Endothelial cell (in vitro differentiated cells): ENCODE measurements around the gene TCF23. TPM values are rescaled to one million over a fixed set of nuclear protein-coding genes. Genes with fewer than 3 reads are reported as not detected.

ENCODE experiments used
- DNase-seq: peaks from one replicate; pipeline ENCODE4 v3.0.0; 2021; ENCODE audit warnings: low spot score
- H3K27ac Mint-ChIP-seq: one replicate; pipeline ENCODE4 v1.8.0; 2021; ENCODE audit warnings: mixed read lengths, inconsistent platforms; ENCODE audit not compliant: unreplicated experiment
- H3K27me3 Mint-ChIP-seq: one replicate; pipeline ENCODE4 v1.8.0; 2021; ENCODE audit warnings: mild to moderate bottlenecking, moderate library complexity, mixed read lengths, inconsistent platforms; ENCODE audit not compliant: unreplicated experiment
- H3K36me3 Mint-ChIP-seq: one replicate; pipeline ENCODE4 v1.8.0; 2021; ENCODE audit warnings: mild to moderate bottlenecking, low read depth, mixed read lengths, inconsistent platforms; ENCODE audit not compliant: unreplicated experiment
- H3K4me1 Mint-ChIP-seq: one replicate; pipeline ENCODE4 v1.8.0; 2021; ENCODE audit warnings: mild to moderate bottlenecking, mixed read lengths, inconsistent platforms; ENCODE audit not compliant: unreplicated experiment
- H3K4me3 Mint-ChIP-seq: one replicate; pipeline ENCODE4 v1.8.0; 2021; ENCODE audit warnings: mild to moderate bottlenecking, mixed read lengths, inconsistent platforms; ENCODE audit not compliant: unreplicated experiment
- H3K9me3 Mint-ChIP-seq: one replicate; pipeline ENCODE4 v1.8.0; 2021; ENCODE audit warnings: mixed read lengths, inconsistent platforms; ENCODE audit not compliant: unreplicated experiment
- CTCF ChIP-seq: fragments of 200-600 bp; sonication (generic); IDR thresholded peaks from one replicate; pipeline ENCODE4 v1.5.0; 2021; ENCODE audit warnings: antibody characterized with exemption; ENCODE audit not compliant: unreplicated experiment
- total RNA-seq: library from RNA; stranded (reverse); fragmentation: NEBNext Ultra II Directional; extraction: Animal tissue kit (Norgen Biotek cat#: 25700); gene quantifications from one replicate; pipeline ENCODE4 v1.2.1, GENCODE V29; 2021; ENCODE audit not compliant: unreplicated experiment

The TCF23 gene
- total RNA-seq, 1 donor from 2014 or later: not detected

- H3K27ac Mint-ChIP-seq: no peak overlapping the region
- peaks cover 5% of the 10 kb centered on the region for H3K27me3 Mint-ChIP-seq
- peaks cover 28% of the 10 kb centered on the region for H3K36me3 Mint-ChIP-seq
- H3K9me3 Mint-ChIP-seq: no peaks in the 10 kb centered on the region
- no peak for DNase-seq
- TF ChIP-seq CTCF: no peak
- peaks cover 2% of the 10 kb centered on the region for H3K4me1 Mint-ChIP-seq
- H3K4me3 Mint-ChIP-seq: no peak overlapping the region
These were observed 49.8 kb downstream of the TCF23 start for GRCh38 chr2:27198627-27199026.

GRCh38 chr2:27199241-27199640 is 50.4 kb downstream of the TCF23 start:
- Mint-ChIP-seq H3K27ac (no peak overlapping the region), H3K36me3 (peaks cover 31% of the 10 kb centered on the region), H3K9me3 (no peaks in the 10 kb centered on the region), H3K4me1 (peaks cover 2% of the 10 kb centered on the region), H3K27me3 (peaks cover 5% of the 10 kb centered on the region), H3K4me3 (no peak overlapping the region)
- no peak for TF ChIP-seq CTCF
- DNase-seq: no peak

- H3K4me3 Mint-ChIP-seq: no peak overlapping the region
- peaks cover 52% of the 10 kb centered on the region for H3K36me3 Mint-ChIP-seq
- DNase-seq: no peak
- peaks cover 8% of the 10 kb centered on the region for H3K27me3 Mint-ChIP-seq
- H3K4me1 Mint-ChIP-seq: peaks cover 2% of the 10 kb centered on the region
- no peak for TF ChIP-seq CTCF
- no peak overlapping the region for H3K27ac Mint-ChIP-seq
- no peaks in the 10 kb centered on the region for H3K9me3 Mint-ChIP-seq
These were observed 52.9 kb downstream of the TCF23 start for GRCh38 chr2:27201675-27202074.

- H3K36me3 Mint-ChIP-seq: peaks cover 62% of the 10 kb centered on the region
- TF ChIP-seq CTCF: no peak
- DNase-seq: no peak
- H3K27me3 Mint-ChIP-seq: peaks cover 10% of the 10 kb centered on the region
- no peaks in the 10 kb centered on the region for H3K9me3 Mint-ChIP-seq
- no peak overlapping the region for H3K4me3 Mint-ChIP-seq
- H3K27ac Mint-ChIP-seq: no peak overlapping the region
- peaks cover 7% of the 10 kb centered on the region for H3K4me1 Mint-ChIP-seq
These were observed 54.0 kb downstream of the TCF23 start for GRCh38 chr2:27202854-27203253.

- Mint-ChIP-seq H3K9me3 (no peaks in the 10 kb centered on the region), H3K4me3 (peak overlapping the region; percentile 65), H3K27ac (no peak overlapping the region), H3K4me1 (peaks cover 7% of the 10 kb centered on the region), H3K27me3 (peaks cover 10% of the 10 kb centered on the region), H3K36me3 (peaks cover 67% of the 10 kb centered on the region)
- no peak for TF ChIP-seq CTCF
- no peak for DNase-seq
These were observed 54.9 kb downstream of the TCF23 start for GRCh38 chr2:27203741-27204140.
